GM12878 (cell line): ENCODE results near the gene CDKL1. TPM values are rescaled to one million over a fixed set of nuclear protein-coding genes. Genes with fewer than 3 reads are reported as not detected.

Experiments
- ATAC-seq: fragments of 200-7000 bp; cut with Tn5 transposase; 3 replicates; pipeline ENCODE4 v1.9.1; 2020; ENCODE audit warnings: mild to moderate bottlenecking, moderate library complexity
- BruUV-seq: library from RNA; stranded (reverse); fragments of 400-500 nt; replicated peaks from 2 replicates; lab custom pipeline; 2021; lab: Mats Ljungman, UMichigan
- CTCF ChIA-PET: fragments of 300-600 bp; sonication (Branson Sonifier 250); formaldehyde crosslinking; extraction: SDS; loops from one replicate; lab custom pipeline; 2021; ENCODE audit warnings: inconsistent platforms; lab: Yijun Ruan, JAX
- POLR2A ChIA-PET: fragments of 350-600 bp; formaldehyde crosslinking; extraction: SDS; loops from one replicate; lab custom pipeline; 2021; ENCODE audit warnings: inconsistent platforms; lab: Charles Lee
- RAD21 ChIA-PET: fragments of 300-600 bp; sonication (Branson Sonifier 250); formaldehyde crosslinking; loops from one replicate; lab custom pipeline; 2023; ENCODE audit warnings: antibody characterized with exemption; ENCODE audit not compliant: unreplicated experiment; lab: Charles Lee
- SMC1A ChIA-PET: fragments of 300-600 bp; sonication (Branson Sonifier 250); formaldehyde crosslinking; loops from one replicate; lab custom pipeline; 2023; ENCODE audit not compliant: unreplicated experiment, uncharacterized antibody; lab: Charles Lee
- DNase-seq: peaks from one replicate; pipeline ENCODE4 v3.0.0-alpha.2; 2011; ENCODE audit warnings: low read depth, low spot score
- FAIRE-seq: peaks from 3 replicates; lab custom pipeline; 2011; peaks lifted over from hg19 to GRCh38; lab: Jason Lieb, UNC
- H2AFZ ChIP-seq: 2 replicates; pipeline ENCODE4 v1.6.0; 2011; ENCODE audit warnings: low read depth, low read length, control low read depth; ENCODE audit not compliant: control insufficient read depth
- H3K27ac ChIP-seq: 2 replicates; pipeline ENCODE4 v1.5.1; 2011; ENCODE audit warnings: control low read depth; ENCODE audit not compliant: control insufficient read depth, insufficient read depth
- H3K27me3 ChIP-seq, 2 experiments: replicated peaks in 1 of 2; 2 replicates each; pipeline versions ENCODE4 v1.6.0 to v1.6.1; 2011; ENCODE audit warnings: low read length in 1 of 2; ENCODE audit not compliant: control insufficient read depth in 2 of 2, insufficient read depth in 2 of 2
- H3K36me3 ChIP-seq, 2 experiments: 2 replicates each; pipeline ENCODE4 v1.5.1; 2011; ENCODE audit warnings: low read length in 1 of 2; ENCODE audit not compliant: control insufficient read depth in 2 of 2, insufficient read depth in 2 of 2
- H3K4me1 ChIP-seq: 2 replicates; pipeline ENCODE4 v1.6.1; 2011; ENCODE audit warnings: mild to moderate bottlenecking, low read length, moderate library complexity, mixed read lengths; ENCODE audit not compliant: control insufficient read depth, insufficient read depth
- H3K4me2 ChIP-seq: 2 replicates; pipeline ENCODE4 v1.6.0; 2011; ENCODE audit warnings: control low read depth; ENCODE audit not compliant: control insufficient read depth, insufficient read depth
- H3K4me3 ChIP-seq: fragments of 200-600 bp; sonication (generic); 2 replicates; pipeline ENCODE4 v1.5.1; 2016
- H3K79me2 ChIP-seq: 2 replicates; pipeline ENCODE4 v1.6.0; 2011; ENCODE audit warnings: low read length; ENCODE audit not compliant: control insufficient read depth, insufficient read depth
- H3K9ac ChIP-seq: 2 replicates; pipeline ENCODE4 v1.8.0; 2011; ENCODE audit warnings: low read length, control low read depth, mixed read lengths; ENCODE audit not compliant: control insufficient read depth, insufficient read depth
- H3K9me3 ChIP-seq: replicated peaks from 3 replicates; pipeline ENCODE4 v1.5.1; 2011; ENCODE audit warnings: mild to moderate bottlenecking, low read length; ENCODE audit not compliant: control insufficient read depth, insufficient read depth
- H4K20me1 ChIP-seq: 2 replicates; pipeline ENCODE4 v1.6.0; 2011; ENCODE audit not compliant: control insufficient read depth, insufficient read depth
- CBX5 ChIP-seq: sonication (generic); IDR thresholded peaks from 2 replicates; pipeline ENCODE4 v1.6.1; 2016; ENCODE audit warnings: low read depth, moderate library complexity, mild to moderate bottlenecking, inconsistent platforms
- CREB1 ChIP-seq: IDR thresholded peaks from 2 replicates; pipeline ENCODE4 v1.6.1; 2012; ENCODE audit warnings: low read depth, mild to moderate bottlenecking, inconsistent platforms
- GABPA ChIP-seq: IDR thresholded peaks from 2 replicates; pipeline ENCODE4 v1.6.1; 2014; ENCODE audit warnings: antibody characterized with exemption, low read depth, mild to moderate bottlenecking, inconsistent platforms
- HDGF ChIP-seq: fragments of 450-650 bp; IDR thresholded peaks from 2 replicates; pipeline ENCODE4 v1.6.1; 2016; ENCODE audit warnings: antibody characterized with exemption
- KDM1A ChIP-seq: fragments of 200-600 bp; sonication (generic); IDR thresholded peaks from 2 replicates; pipeline ENCODE4 v1.6.1; 2016; ENCODE audit warnings: borderline replicate concordance
- POLR2AphosphoS2 ChIP-seq: IDR thresholded peaks from 2 replicates; pipeline ENCODE4 v1.6.1; 2011; ENCODE audit warnings: low read depth, mild to moderate bottlenecking, low read length, improper control_type of control experiment, moderate library complexity
- SIX5 ChIP-seq: IDR thresholded peaks from 2 replicates; pipeline ENCODE4 v1.6.1; 2011; ENCODE audit warnings: mild to moderate bottlenecking, low read depth, low read length, moderate library complexity; ENCODE audit not compliant: severe bottlenecking
- SP1 ChIP-seq: IDR thresholded peaks from one replicate; pipeline ENCODE4 v1.6.1; 2011; ENCODE audit warnings: low read depth, low read length
- SREBF2 ChIP-seq: IDR thresholded peaks from 2 replicates; pipeline ENCODE4 v1.6.1; 2012; ENCODE audit warnings: mild to moderate bottlenecking, low read length
- SUZ12 ChIP-seq: fragments of 200-600 bp; sonication (generic); IDR thresholded peaks from one replicate; pipeline ENCODE4 v1.6.1; 2018; ENCODE audit warnings: antibody characterized with exemption, mild to moderate bottlenecking; ENCODE audit not compliant: unreplicated experiment
- TBL1XR1 ChIP-seq: IDR thresholded peaks from 2 replicates; pipeline ENCODE4 v1.6.1; 2012; ENCODE audit warnings: low read depth, low read length, improper control_type of control experiment
- WGBS: methylation state at CpG from one replicate; pipeline ENCODE4 v1.1.6; 2016; ENCODE audit warnings: low lambda C conversion rate; ENCODE audit not compliant: insufficient replicate concordance, insufficient coverage; ENCODE audit errors: missing lambda C conversion rate; 5-methylcytosine and 5-hydroxymethylcytosine counted together
- in situ Hi-C: fragments of 300-500 bp; cut with MboI; formaldehyde crosslinking; loops from 9 replicates; pipeline ENCODE4 v1.14.3; 2018; ENCODE audit warnings: mixed read lengths
- intact Hi-C: fragments of 100-400 bp; cut with micrococcal nuclease; formaldehyde crosslinking; loops from one replicate; pipeline ENCODE4 v1.14.2; 2022; ENCODE audit not compliant: unreplicated experiment
- polyA plus RNA-seq, 11 experiments: library from polyadenylated mRNA; depleted of rRNA in 4 of 11; unstranded in 6 of 11; stranded (reverse) in 5 of 11; fragments of >200 nt; fragmentation: Nextera tagmentation in 4 of 11; fragmentation: Illumina TruSeq in 1 of 11; extraction: Ambion mirVana in 4 of 11; extraction: Trizol in 1 of 11; gene quantifications; 1 replicate in 1 of 11; 2 replicates in 10 of 11; pipeline versions ENCODE4 v1.2.1 to v1.2.3, GENCODE V29; 2011 to 2016; ENCODE audit warnings: inconsistent platforms in 2 of 11, missing spikeins in 2 of 11, low read depth in 1 of 11
- total RNA-seq, 4 experiments: library from RNA; depleted of rRNA in 3 of 4; stranded (reverse); fragments of >200 nt in 3 of 4; fragmentation: Illumina TruSeq in 1 of 4; extraction: Trizol in 1 of 4; gene quantifications; 2 replicates each; pipeline versions ENCODE4 v1.2.1 to v1.2.3, GENCODE V29; 2013 to 2021
- TF ChIP-seq, protein P1 (sequence below): fragments of 450-650 bp; IDR thresholded peaks from 2 replicates; pipeline ENCODE4 v1.6.1; 2017; ENCODE audit warnings: antibody characterized with exemption, mild to moderate bottlenecking, moderate library complexity
- TF ChIP-seq, protein P2 (sequence below): fragments of 450-650 bp; IDR thresholded peaks from 2 replicates; pipeline ENCODE4 v1.6.1; 2017; ENCODE audit warnings: mild to moderate bottlenecking, low read depth, inconsistent platforms; ENCODE audit not compliant: poor library complexity, severe bottlenecking
- TF ChIP-seq, protein P3 (sequence below): fragments of 150-350 bp; IDR thresholded peaks from 2 replicates; pipeline ENCODE4 v1.6.1; 2016; ENCODE audit warnings: low read depth, low read length

The CDKL1 gene
- total and polyA plus RNA-seq, 10 of the 15 experiments (the other 5 are each of a cell fraction or from before 2014, with no cell fraction given): 9.0 to 19.0 (median 11.1) TPM

DNA sequence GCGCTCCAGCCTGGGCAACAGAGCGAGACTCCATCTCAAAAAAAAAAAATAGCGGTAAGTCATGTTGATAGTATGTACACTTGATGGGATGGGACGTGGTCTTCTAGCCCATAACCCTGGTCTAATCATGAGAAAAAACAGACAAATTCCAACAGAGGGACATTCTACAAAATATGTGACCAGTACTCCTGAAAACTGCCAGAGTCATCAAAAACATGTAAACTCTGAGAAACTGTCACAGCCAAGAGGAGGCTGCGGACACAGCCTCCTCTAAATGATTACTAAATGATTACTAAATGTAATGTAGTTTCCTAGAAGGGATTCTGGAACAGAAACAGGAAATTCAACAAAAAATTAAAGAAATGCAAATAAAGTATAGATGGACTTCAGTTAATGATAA lies 20.9 kb downstream of the CDKL1 start:
- no peak overlapping the region for H3K4me2 ChIP-seq
- no peaks in the 10 kb centered on the region for H3K79me2 ChIP-seq
- WGBS: 79% methylated on average over 5 of the region's 5 CpGs
- no peaks in the 10 kb centered on the region for H3K36me3 ChIP-seq
- no peaks in the 10 kb centered on the region for H3K4me1 ChIP-seq
- no peaks in the 10 kb centered on the region for H4K20me1 ChIP-seq
- FAIRE-seq (no peak), DNase-seq (no peak), ATAC-seq (no peak)
- no peak overlapping the region for H2AFZ ChIP-seq
- H3K27ac ChIP-seq: no peak overlapping the region
- H3K9ac ChIP-seq: no peak overlapping the region
- SMC1A ChIA-PET: no interaction called here
- in situ Hi-C loops: no loop called here
- CTCF ChIA-PET: no interaction called here
- H3K4me3 ChIP-seq: no peak overlapping the region
- no TSS peak for BruUV-seq
- intact Hi-C loops: no loop called here
- no peaks in the 10 kb centered on the region; the same call in 2 of the 3 replicates for H3K9me3 ChIP-seq
- POLR2A ChIA-PET: interaction anchor here (0.6 kb wide), 1 partner anchor 443 kb away, joined by 3 read pairs; no protein-coding TSS in a partner anchor
- no peaks in the 10 kb centered on the region for H3K27me3 ChIP-seq
- RAD21 ChIA-PET: no interaction called here
- TF ChIP-seq GABPA (no peak), CREB1 (no peak), HDGF (no peak), CBX5 (no peak), SUZ12 (no peak), SP1 (no peak), SREBF2 (no peak), TBL1XR1 (no peak), POLR2AphosphoS2 (no peak), SIX5 (no peak), KDM1A (no peak)
- TF ChIP-seq, protein P1, sequence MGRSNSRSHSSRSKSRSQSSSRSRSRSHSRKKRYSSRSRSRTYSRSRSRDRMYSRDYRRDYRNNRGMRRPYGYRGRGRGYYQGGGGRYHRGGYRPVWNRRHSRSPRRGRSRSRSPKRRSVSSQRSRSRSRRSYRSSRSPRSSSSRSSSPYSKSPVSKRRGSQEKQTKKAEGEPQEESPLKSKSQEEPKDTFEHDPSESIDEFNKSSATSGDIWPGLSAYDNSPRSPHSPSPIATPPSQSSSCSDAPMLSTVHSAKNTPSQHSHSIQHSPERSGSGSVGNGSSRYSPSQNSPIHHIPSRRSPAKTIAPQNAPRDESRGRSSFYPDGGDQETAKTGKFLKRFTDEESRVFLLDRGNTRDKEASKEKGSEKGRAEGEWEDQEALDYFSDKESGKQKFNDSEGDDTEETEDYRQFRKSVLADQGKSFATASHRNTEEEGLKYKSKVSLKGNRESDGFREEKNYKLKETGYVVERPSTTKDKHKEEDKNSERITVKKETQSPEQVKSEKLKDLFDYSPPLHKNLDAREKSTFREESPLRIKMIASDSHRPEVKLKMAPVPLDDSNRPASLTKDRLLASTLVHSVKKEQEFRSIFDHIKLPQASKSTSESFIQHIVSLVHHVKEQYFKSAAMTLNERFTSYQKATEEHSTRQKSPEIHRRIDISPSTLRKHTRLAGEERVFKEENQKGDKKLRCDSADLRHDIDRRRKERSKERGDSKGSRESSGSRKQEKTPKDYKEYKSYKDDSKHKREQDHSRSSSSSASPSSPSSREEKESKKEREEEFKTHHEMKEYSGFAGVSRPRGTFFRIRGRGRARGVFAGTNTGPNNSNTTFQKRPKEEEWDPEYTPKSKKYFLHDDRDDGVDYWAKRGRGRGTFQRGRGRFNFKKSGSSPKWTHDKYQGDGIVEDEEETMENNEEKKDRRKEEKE: no peak
- TF ChIP-seq, protein P2, sequence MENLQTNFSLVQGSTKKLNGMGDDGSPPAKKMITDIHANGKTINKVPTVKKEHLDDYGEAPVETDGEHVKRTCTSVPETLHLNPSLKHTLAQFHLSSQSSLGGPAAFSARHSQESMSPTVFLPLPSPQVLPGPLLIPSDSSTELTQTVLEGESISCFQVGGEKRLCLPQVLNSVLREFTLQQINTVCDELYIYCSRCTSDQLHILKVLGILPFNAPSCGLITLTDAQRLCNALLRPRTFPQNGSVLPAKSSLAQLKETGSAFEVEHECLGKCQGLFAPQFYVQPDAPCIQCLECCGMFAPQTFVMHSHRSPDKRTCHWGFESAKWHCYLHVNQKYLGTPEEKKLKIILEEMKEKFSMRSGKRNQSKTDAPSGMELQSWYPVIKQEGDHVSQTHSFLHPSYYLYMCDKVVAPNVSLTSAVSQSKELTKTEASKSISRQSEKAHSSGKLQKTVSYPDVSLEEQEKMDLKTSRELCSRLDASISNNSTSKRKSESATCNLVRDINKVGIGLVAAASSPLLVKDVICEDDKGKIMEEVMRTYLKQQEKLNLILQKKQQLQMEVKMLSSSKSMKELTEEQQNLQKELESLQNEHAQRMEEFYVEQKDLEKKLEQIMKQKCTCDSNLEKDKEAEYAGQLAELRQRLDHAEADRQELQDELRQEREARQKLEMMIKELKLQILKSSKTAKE: no peak
- TF ChIP-seq, protein P3, sequence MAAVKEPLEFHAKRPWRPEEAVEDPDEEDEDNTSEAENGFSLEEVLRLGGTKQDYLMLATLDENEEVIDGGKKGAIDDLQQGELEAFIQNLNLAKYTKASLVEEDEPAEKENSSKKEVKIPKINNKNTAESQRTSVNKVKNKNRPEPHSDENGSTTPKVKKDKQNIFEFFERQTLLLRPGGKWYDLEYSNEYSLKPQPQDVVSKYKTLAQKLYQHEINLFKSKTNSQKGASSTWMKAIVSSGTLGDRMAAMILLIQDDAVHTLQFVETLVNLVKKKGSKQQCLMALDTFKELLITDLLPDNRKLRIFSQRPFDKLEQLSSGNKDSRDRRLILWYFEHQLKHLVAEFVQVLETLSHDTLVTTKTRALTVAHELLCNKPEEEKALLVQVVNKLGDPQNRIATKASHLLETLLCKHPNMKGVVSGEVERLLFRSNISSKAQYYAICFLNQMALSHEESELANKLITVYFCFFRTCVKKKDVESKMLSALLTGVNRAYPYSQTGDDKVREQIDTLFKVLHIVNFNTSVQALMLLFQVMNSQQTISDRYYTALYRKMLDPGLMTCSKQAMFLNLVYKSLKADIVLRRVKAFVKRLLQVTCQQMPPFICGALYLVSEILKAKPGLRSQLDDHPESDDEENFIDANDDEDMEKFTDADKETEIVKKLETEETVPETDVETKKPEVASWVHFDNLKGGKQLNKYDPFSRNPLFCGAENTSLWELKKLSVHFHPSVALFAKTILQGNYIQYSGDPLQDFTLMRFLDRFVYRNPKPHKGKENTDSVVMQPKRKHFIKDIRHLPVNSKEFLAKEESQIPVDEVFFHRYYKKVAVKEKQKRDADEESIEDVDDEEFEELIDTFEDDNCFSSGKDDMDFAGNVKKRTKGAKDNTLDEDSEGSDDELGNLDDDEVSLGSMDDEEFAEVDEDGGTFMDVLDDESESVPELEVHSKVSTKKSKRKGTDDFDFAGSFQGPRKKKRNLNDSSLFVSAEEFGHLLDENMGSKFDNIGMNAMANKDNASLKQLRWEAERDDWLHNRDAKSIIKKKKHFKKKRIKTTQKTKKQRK: no peak
